Posterior vena cava (tissue), 2 donors: Measurements from ENCODE around the gene ACAP1. TPM values are rescaled to one million over a fixed set of nuclear protein-coding genes. Genes with fewer than 3 reads are reported as not detected.
A peak's percentile ranks its signal among the peaks of the same experiment; 100 is the strongest.
"Not testable (repeated sequence)": the region's sequence is repeated elsewhere in the genome, so short reads cannot be mapped to it uniquely, and the experiment has no call there.

ENCODE experiments used
- DNase-seq: peaks from one replicate; pipeline ENCODE4 v3.0.0-alpha.2; 2020; ENCODE audit warnings: low spot score
- intact Hi-C, 2 donors: fragments of 100-400 bp; cut with DNase I; formaldehyde crosslinking; loops; one replicate each; pipeline versions ENCODE4 v1.14.1 to v1.14.2; 2022 to 2023
- total RNA-seq, 2 donors: library from RNA; stranded (reverse); fragmentation: NEBNext Ultra II Directional; extraction: Animal tissue kit (Norgen Biotek cat#: 25700); gene quantifications; one replicate each; pipeline ENCODE4 v1.2.1, GENCODE V29; 2021
- donor health status: DM: yes; HTN: yes; CAD: no.
- donor health status: DM: yes; HTN: yes; CAD: no.

Gene ACAP1
- total RNA-seq, 2 donors from 2014 or later: 11.9 to 15.2 TPM

DNA sequence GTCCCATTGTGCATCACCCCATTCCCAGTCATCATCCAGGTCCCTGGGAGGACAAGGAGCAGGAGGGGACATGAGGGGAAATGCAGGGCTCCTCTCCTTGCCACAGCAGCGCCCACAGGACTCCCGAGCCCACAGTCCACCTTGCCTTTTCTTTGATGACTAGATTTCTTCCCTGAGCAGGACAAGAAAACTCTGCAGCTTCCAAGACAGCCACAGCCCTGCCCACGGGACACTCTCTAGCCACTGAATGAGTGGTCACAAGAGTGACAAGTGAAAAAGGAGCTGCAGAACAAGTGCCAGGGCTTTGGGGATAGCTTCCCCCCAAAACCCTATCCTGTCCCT is 11.9 kb upstream of the ACAP1 start:
- no peak for DNase-seq
- intact Hi-C loops: no loop called here

DNA sequence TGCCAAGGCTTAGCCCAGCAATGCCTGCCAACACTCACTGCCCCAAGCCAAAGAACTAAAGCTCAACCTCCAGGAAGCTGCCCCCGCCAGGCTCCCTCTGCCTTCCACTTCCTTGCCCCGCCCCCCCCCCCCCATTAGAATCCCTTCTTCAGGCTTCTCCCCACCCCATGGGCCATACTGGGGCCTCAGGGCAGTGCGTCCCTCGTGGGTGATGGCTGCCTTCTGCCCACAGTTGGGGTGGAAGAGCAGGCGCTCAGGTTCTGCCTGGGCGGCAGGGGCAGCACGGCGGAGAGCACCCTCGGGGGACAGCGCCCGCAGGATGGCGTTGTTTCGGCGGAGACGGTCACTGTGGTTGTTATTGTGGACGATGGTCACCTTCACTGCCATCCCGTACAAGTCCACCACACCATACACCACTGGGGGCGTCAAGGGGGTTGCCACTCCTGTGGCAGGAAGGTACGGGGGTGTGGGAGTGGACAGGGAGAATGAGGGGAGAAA is 11.2 kb upstream of the ACAP1 start:
- DNase-seq: no peak

DNA sequence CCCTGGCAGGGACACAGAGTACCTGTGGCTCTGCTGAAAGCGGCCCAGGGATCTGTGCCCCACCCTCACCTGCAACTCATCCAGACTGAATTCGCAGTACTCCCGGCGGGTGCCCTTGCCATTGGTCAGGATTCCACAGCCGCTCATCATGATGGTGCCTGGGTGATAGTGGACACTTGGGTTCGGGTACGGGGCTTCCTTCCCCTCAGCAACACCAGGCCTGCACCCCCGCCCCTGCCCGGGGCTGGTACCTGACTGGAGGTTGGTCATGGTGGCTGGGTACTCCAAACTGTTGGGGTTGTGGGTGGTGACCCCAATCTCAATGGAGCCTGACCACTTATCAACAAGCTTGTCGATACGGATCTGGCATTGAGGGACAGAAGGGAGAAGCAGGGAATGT is 10.1 kb upstream of the ACAP1 start:
- intact Hi-C loops: no loop called here
- DNase-seq: no peak

More for the DNA sequence above, 11.2 kb upstream of the ACAP1 start:
- intact Hi-C loops: no loop called here

DNA sequence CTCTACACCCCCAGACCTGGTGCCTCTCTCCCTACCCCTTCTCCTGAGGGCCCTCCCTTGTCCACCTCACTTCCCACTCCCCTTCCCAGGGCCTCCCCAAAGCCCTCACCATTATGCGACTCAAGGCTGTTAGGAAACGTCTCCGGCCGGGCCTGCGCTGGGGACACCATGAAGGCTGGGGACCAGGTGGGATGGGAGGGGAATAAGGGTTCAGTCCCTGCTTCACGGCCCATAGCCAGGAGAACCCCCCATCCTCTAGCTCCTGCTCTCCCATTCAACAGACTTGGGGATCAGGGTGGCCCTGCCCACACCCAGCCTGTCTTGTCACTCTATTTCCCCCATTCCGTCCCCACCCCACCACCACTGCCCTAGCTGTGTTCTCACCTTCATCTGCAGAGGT is 9.3 kb upstream of the ACAP1 start:
- intact Hi-C loops: no loop called here
- DNase-seq: no peak

DNA sequence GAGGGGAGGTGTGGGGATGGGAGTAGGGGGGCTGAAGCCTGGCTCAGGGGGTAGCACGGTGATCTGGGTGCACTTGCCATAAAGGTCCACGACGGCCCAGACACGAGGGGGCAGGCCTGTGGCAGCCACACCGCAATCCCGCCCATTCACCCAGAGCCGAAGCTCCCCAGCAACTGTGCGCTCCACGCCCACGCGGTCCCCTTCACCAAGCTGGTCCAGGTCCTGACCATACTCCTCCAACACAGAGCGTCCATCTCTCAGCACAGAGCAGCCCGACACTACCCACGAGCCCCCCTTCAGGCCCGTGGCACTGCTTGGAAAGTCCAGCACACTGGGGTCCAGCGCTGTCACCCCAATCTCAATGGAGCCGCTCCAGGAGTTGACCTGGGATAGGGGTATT is 8.8 kb upstream of the ACAP1 start:
- no peak for DNase-seq
- intact Hi-C loops: no loop called here

DNA sequence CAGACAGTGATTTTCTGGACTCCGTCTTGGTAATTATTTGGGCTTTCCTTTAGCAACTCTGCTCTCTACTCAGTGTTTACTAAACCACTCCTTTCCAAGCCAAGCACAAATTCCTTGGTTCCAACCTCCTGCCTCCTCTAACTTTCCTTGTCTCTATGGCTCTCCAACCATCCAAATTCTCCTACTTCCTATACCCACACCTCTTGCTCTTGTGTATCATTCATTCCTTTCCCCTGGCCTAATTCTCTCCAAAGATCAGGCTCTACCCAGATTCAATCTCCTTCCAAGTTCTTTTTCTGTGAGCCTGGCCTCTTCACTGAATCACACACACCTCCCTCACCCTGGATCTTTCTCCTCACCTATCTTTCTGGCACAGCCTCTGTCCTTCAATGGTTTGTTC is 8.3 kb upstream of the ACAP1 start:
- no peak for DNase-seq
- intact Hi-C loops: no loop called here

DNA sequence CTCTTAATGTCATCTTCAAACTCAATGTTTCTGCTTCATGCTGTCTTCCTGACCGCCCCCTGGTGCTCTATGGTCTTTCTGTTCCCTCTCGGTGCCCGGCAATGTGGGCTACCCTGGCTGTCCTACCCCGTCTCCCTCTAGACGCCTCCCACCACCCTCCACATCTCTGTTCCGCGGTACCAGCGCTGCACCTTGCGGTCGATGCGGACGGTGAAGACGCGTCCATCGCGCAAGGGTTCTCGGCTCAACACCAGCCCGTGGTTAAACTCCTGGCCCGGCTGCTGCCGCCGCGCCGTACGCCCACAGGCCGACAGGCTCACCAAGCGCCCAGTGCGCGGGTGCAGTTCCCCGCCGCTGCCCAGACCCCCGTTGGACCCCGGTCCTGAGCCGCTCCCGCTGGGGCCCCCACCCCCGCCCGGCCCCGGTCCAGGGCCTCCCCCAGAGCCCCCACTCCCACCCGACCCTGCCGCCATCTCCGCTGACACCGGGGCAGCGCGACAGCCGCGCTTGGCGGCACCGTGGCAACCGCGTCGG is 7.4 kb upstream of the ACAP1 start, which contains the start of gene NEURL4:
TSS of gene NEURL4 (minus strand) at position 496 of the 534 bp plus-strand sequence. CDS start at position 473, 23 bp downstream.
- intact Hi-C loops: no loop called here

DNA sequence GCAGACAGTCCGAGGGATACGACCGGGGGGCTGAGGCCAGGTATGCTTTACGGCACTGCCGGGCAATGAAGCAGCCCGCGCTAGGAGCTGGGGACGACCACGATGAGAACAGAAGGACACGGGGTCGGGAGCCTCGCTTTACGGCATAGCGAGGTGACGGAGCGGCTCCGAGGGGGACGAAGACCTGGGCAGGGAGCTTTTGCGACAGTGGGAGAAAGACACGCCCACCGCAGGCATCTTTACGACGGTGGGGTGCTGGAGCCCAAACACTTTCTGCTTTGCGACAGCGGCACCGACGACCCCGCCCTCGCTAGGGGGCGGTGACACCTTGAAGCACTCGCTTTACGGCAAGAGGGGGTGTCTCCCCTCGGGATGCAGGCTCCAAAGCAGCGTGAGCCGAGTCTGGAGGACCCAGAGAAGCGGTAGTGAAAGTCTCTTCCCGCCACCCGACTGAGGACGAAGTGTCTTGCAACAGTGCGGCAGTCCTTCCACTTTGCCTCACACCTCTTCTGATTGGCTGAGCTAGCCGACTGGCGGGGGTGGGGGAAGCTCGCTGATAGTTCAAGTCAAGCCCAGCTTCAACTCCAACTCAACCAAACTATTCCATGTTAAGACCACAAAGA is 6.8 kb upstream of the ACAP1 start:
- peak; percentile 99 for DNase-seq
- intact Hi-C loops: no loop called here

More for the DNA sequence above, 7.4 kb upstream of the ACAP1 start, which contains the start of gene NEURL4:
- no peak for DNase-seq

DNA sequence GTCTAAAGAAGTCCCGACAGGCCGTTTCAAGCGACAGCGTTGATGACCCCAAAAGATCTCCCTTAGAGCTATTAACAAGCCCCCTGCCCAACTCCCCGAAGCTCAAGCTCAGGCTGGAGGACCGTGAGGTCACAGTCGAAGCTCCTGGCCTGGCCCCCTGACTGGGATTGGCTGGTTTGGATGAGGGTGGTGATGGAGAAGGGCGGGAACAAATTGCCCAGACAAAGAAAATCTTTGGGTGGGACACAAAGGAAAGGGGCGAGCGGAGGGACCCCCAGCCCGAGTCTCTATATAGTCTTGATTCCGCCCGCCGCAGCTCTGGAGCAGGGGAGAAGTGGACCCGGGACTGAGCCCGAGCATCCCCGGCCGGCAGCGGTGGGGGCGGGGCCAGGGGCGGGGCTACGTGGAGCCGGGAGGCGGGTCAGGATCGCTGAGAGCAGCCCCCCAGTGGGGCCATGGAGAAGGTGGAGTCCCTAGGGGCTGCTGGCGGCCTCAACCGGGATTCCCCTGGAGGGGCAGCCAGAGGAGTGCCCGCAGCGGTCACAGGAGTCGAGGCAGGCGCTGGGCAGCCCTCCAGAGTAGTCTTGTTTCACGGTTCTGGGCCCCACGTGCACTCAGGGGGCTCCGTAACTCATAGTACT is 6.2 kb upstream of the ACAP1 start:
- intact Hi-C loops: no loop called here
- peak; percentile 94 for DNase-seq

DNA sequence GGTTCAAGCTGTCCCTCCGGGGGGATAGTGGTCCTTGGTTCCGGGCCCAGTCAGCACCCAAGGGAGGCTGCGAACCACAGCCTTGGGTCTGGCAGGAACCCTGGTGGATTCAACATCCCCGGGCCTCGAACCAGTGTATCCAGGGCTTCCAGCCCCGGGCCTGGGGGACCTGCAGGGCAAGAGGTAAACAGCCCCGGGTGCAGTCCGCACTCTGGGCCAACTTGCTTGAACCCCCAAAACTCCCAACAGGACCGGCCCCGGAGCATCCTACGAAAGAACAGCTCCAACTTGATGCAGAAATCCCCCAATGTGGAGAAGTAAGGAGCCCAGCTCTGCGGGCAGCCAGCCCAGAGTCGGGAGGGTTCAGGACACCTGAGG is 5.7 kb upstream of the ACAP1 start:
- intact Hi-C loops: no loop called here
- no peak for DNase-seq

DNA sequence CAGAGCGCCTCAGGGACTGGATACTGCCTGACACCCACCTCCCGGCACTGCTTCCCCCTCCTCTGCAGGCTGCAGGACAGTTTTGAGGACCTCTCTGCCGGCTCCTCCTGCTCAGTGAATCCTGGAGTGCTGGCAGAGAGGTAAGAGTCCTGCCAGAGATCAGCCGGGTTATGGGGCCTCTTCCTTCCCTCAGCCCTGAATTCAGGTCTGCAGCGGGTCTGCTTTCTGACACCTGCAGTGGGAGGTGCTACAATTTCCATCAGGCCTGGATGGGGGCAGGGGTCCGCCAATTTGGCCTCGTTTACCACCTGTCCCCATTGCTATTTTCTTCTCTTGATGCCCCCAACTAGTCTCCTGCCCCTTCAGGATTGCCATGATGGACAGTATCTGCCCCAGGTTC is 4.2 kb upstream of the ACAP1 start:
- intact Hi-C loops: no loop called here
- no peak for DNase-seq

DNA sequence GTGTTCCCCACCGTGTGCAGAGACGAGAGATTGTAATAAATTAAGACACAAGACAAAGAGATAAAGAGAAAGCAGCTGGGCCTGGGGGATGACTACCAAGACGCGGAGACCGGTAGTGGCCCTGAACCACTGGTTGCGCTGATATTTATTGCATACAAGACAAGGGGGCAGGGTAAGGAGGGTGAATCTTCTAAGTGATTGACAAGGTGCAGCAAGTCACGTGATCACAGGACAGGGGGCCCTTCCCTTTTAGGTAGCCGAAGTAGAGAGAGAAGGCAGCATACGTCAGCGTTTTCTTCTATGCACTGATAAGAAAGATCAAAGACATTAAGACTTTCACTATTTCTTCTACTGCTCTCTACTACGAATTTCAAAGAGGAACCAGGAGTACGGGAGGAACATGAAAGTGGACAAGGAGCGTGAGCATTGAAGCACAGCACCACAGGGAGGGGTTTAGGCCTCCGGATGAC is 3.7 kb upstream of the ACAP1 start:
- intact Hi-C loops, DNase-seq: not testable (repeated sequence)

DNA sequence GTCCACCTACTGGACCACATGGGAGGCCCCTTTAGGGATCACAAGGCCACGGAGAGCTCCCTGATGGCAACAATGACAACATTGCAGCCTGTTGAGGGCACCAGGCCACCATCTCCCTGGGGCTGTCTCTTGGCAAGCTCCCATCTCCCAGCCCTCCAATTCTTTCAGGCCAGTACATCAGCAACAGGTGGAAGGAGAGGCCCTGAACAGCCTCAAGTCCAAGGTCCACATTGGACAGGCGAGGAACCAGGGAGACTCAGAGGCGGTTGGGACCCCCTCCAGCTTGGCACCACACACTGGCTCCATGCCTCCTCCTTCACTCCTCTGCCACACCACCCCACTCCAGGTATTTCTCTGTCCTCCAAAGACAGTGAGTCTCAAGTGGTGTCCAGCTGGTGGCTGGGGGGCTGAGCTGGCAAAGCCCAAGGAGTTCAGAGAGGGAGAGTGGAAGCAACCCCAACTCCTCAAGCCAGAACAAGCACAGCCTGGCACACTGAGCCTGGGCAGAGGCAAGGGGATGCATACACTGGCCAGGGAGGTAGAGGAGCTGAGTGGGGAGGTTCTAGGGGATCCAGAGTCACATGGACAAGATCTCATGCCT is 1.3 kb upstream of the ACAP1 start:
- no peak for DNase-seq
- intact Hi-C loops: no loop called here

DNA sequence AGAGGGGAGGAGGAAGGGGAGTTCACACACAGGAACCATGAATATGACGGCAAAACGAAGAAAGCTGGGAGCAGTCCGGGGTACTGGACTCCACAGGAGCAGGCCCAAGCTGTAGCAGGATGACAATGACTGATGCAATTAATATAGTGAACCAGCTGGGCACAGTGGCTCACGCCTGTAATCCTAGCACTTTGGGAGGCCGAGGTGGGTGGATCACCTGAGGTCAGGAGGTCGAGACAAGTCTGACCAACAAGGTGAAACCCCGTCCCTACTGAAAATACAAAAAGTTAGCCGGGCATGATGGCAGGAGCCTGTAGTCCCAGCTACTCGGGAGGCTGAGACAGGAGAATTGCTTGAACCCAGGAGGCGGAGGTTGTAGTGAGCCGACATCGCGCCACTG is 564 bp upstream of the ACAP1 start:
- intact Hi-C loops, DNase-seq: not testable (repeated sequence)

DNA sequence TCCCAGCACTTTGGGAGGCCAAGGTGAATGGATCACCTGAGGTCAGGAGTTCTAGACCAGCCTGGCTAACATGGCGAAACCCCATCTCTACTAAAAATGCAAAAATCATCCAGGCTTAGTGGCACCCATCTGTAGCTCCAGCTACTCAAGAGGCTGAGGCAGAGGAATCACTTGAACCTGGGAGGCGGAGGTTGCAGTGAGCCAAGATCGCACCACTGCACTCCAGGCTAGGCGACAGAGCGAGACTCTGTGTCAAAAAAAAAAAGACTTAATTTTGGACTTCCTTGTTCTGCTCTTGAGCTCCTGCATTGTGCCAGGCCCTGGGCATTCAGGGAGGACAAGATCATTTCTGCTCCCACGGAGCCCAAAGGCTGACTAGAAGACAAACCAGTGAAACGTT is 1.3 kb downstream of the ACAP1 start:
- intact Hi-C loops, DNase-seq: not testable (repeated sequence)

DNA sequence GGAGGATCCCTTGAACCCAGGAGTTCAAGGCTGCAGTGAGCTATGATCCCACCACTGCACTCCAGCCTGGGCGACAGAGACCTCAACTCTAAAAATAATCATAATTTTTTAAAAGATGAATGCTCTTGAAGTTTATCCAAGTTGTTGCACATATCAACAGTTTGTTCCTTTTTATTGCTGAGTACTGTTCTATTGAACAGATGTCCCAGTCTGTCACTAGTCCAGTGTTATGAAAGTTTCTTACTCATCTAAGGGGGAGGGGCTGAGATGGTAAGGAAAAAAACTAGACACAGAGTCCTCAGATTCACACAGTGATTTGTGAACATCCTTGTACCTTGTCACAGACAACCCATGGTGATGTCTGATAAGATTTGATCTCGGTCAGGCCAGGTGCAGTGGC is 3.9 kb downstream of the ACAP1 start:
- intact Hi-C loops: loop anchor here in 1 of 2 donors (10.0 kb wide), 1 partner anchor 45 kb away; the partner anchor contains the start of gene YBX2

DNA sequence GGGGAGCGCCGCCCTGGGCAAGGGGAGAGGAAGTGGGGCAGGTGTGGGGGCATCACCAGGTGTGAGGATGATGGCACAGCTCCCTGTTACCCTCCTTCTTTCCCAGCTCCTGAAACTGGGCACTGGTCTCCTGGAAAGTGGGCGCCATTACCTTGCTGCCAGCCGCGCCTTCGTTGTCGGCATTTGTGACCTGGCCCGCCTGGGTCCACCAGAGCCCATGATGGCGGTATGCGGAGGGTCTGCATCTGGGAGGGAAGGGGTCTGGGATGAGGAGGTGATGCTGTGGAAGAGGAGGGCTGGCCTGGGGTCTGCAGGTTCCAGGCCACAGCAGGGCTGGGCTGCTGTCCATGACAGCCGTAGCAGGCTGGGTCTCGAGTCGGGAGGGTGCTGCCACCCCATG is 5.5 kb downstream of the ACAP1 start:
- DNase-seq: no peak
- intact Hi-C loops: loop anchor here in 1 of 2 donors (10.0 kb wide), 1 partner anchor 47 kb away; the partner anchor contains the start of gene YBX2

More for the DNA sequence above, 3.9 kb downstream of the ACAP1 start:
- no peak for DNase-seq

DNA sequence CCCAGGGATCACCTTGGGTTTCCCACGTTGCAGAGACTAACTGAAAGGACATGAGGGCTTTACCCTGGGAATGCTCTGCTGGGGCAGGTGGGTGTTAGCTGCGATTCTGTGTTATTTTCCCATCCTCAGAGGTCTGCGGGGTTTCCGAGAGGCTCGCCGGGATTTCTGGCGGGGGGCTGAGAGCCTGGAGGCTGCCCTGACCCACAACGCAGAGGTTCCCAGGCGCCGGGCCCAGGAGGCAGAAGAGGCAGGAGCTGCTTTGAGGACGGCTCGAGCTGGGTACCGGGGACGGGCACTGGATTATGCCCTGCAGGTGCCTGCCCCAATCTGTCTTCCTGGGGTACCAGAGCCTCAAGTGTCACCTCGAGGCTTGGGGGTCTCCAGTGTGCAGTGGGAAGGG is 6.9 kb downstream of the ACAP1 start:
- no peak for DNase-seq
- intact Hi-C loops: loop anchor here in 1 of 2 donors (10.0 kb wide), 1 partner anchor 48 kb away; the partner anchor contains the start of gene YBX2

DNA sequence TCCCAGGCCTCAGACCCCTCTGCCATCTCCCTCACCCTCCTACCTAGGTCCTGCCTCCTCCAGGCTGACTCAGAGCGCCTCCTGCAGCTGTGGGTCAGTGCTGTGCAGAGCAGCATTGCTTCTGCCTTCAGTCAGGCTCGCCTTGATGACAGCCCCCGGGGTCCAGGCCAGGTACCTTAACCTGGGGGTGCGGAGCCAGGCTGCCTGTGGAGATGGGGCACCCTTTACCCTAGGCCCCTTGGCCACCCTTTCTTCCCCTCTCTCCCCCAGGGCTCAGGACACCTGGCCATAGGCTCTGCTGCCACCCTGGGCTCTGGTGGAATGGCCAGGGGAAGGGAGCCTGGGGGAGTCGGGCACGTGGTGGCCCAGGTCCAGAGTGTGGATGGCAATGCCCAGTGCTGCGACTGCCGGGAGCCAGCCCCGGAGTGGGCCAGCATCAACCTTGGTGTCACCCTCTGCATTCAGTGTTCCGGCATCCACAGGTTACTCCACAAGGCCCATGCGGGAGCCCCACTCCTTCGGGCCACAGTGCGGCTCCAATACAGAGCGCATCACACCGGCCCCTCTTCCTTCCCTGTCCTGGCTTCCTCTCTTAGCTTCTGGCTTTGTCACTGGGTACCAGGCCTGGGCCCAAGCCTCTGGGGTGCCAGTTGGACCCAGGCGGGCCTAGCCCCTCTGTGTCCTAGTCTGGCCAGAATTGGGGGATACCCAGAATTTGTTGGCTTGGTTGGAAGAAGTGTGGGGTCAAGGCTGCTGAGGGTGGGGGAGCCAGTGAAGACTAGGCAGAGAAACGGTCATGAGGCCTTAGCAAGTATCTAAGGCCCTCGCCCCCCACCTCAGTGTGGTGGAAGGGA is 10.7 kb downstream of the ACAP1 start:
- DNase-seq: no peak
- intact Hi-C loops: loop anchor here (5.0 to 10.0 kb wide), 2 partner anchors 52 to 95 kb away; partner anchors contain the start of genes CTDNEP1 (in 1 of the 2), ELP5 (in 1 of the 2) and YBX2 (in 1 of the 2)
